Spinal cord (tissue), 10 donors: ENCODE results near the gene SLC1A3. TPM values are rescaled to one million over a fixed set of nuclear protein-coding genes. Genes with fewer than 3 reads are reported as not detected.
A peak's percentile ranks its signal among the peaks of the same experiment; 100 is the strongest.

Source experiments
- DNase-seq, 6 donors: peaks; one replicate each; pipeline versions ENCODE4 v3.0.0 to v3.0.0-alpha.2; 2013 to 2015; ENCODE audit warnings: low spot score in 6 of 6, low read depth in 4 of 6
- H3K27ac ChIP-seq: one replicate; pipeline ENCODE4 v1.5.1; 2013; ENCODE audit warnings: low read depth, low read length, control low read depth
- H3K27me3 ChIP-seq: one replicate; pipeline ENCODE4 v1.6.1; 2013; ENCODE audit warnings: low read length; ENCODE audit not compliant: control insufficient read depth, insufficient read depth
- H3K36me3 ChIP-seq: one replicate; pipeline ENCODE4 v1.6.1; 2013; ENCODE audit warnings: low read length; ENCODE audit not compliant: control insufficient read depth, insufficient read depth
- H3K4me1 ChIP-seq: one replicate; pipeline ENCODE4 v1.6.1; 2013; ENCODE audit warnings: low read length; ENCODE audit not compliant: control insufficient read depth, insufficient read depth
- H3K4me3 ChIP-seq: one replicate; pipeline ENCODE4 v1.5.1; 2013; ENCODE audit warnings: low read depth, low read length, control low read depth
- H3K9me3 ChIP-seq: one replicate; pipeline ENCODE4 v1.6.1; 2013; ENCODE audit warnings: low read length; ENCODE audit not compliant: control insufficient read depth, insufficient read depth
- WGBS: methylation state at CpG from one replicate; pipeline ENCODE4 v1.1.5; 2013; ENCODE audit warnings: missing lambda C conversion rate; ENCODE audit not compliant: insufficient coverage; 5-methylcytosine and 5-hydroxymethylcytosine counted together
- polyA plus RNA-seq, 2 donors: library from polyadenylated mRNA; unstranded; fragments of 120-200 nt; gene quantifications; one replicate each; pipeline ENCODE4 v1.2.1, GENCODE V29; 2013; ENCODE audit not compliant: insufficient read length in 2 of 2
- total RNA-seq, 2 donors: library from RNA; depleted of rRNA in 1 of 2; stranded (reverse); fragments of 120-200 nt in 1 of 2; fragments of >200 nt in 1 of 2; gene quantifications; one replicate each; pipeline versions ENCODE4 v1.2.3 to v1.2.4, GENCODE V29; 2013 to 2014
- donor health status: healthy.

The SLC1A3 gene
- total and polyA plus RNA-seq, 4 donors = 456 to 738 (median 465) TPM

DNA sequence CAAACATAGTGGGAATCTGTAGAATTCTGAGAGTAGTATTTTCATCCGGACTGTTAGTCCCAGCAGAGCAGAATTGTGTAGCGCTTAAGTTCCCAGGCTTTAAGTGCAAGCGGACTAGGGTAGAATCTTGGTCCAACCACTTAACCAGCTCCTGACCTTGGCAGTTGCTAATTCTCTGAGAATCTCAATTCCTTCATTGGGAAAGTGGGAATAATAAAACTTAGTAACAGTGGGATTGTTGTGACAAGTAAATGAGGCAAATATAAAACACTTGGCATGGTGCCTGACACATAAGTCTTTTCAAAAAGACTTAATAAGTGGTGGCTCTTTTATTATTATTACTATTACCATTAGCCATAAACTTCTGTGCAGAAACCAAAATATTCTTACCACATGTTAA is 8.4 kb upstream of the SLC1A3 start:
- peak in 1 of 6 donors; percentile 47 for DNase-seq
- H3K4me3 ChIP-seq = no peak overlapping the region
- peaks cover 13% of the 10 kb centered on the region for H3K4me1 ChIP-seq
- no peaks in the 10 kb centered on the region for H3K27me3 ChIP-seq
- H3K9me3 ChIP-seq = no peaks in the 10 kb centered on the region
- no peaks in the 10 kb centered on the region for H3K36me3 ChIP-seq
- WGBS = no CpG with 5 or more reads among the region's 3 CpGs
- H3K27ac ChIP-seq = peak overlapping the region; percentile 48

DNA sequence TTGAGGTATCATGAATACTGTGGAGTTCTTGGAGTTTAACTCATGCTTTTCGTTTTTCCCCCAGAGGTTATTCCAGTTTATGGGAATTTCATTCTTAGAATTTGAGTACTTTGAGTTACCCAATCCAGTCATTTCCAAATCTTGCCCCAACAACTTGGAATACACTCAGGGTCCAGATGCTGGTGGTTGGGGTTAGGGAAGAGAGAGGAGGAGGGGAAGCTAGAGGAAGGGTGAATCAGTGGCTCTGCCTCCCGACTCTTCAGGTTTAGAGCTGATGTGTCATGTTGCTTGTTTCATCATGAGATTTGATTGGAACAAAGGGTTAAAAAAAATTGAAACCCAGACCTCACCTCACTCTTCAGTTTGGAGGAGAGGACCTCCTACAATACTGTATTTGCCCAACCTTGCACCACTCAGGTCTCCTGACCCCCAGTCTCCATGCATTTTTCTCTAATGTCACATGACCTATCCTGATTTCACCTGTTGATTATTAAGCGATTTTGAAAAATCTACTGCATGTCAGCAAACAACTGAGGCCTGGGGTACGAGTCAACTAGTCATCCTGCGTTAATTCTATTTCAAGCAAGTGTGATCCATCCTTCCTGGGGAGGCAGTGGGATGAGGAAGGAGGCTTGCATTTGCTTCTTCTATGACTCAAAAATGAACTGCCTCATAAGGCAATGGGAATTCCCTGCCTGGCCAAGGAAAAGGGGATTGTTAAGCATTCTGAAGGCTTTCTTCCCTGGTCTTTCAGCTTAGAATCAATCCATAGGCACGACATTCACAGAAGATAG is 6.2 kb upstream of the SLC1A3 start:
- Histone ChIP-seq H3K4me1 (peaks cover 14% of the 10 kb centered on the region), H3K4me3 (no peak overlapping the region), H3K36me3 (no peaks in the 10 kb centered on the region), H3K27me3 (no peaks in the 10 kb centered on the region), H3K27ac (peak overlapping the region; percentile 57), H3K9me3 (no peaks in the 10 kb centered on the region)
- DNase-seq = no peak
- 67% methylated on average over 2 of the region's 6 CpGs for WGBS

DNA sequence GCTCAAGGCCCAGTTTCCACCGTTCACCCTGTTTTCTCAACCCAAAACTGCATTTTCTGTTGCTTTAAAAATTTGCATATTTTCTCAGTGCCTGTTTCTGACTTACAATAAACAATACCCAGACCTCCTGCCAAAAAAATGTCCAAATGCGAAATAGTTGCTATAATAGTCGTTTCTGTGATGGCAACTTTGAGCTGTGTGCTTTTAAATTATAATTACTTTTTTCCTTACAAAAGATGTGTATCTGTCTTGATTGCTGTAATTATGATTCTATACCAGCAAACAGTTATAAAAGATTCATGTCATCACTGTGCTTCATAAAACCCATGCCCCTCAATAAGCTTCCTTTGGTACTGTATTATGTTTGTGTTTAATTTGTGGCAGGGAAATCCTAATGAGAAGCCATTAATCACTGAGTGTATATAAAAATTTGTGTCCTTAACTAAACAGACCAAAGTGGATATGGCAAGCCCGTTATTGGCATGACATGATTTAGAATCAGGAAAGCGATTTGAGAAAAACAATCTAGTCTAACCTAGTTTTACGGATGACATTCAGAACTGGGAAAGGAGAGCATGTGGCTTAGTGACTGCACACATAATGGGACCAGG is 5.4 kb upstream of the SLC1A3 start:
- WGBS = 37% methylated on average over 3 of the region's 6 CpGs
- no peak overlapping the region for H3K4me3 ChIP-seq
- no peaks in the 10 kb centered on the region for H3K27me3 ChIP-seq
- no peaks in the 10 kb centered on the region for H3K36me3 ChIP-seq
- DNase-seq = peak in 2 of 6 donors; percentile 70 to 77
- peak overlapping the region; percentile 57 for H3K27ac ChIP-seq
- no peaks in the 10 kb centered on the region for H3K9me3 ChIP-seq
- H3K4me1 ChIP-seq = peaks cover 14% of the 10 kb centered on the region

DNA sequence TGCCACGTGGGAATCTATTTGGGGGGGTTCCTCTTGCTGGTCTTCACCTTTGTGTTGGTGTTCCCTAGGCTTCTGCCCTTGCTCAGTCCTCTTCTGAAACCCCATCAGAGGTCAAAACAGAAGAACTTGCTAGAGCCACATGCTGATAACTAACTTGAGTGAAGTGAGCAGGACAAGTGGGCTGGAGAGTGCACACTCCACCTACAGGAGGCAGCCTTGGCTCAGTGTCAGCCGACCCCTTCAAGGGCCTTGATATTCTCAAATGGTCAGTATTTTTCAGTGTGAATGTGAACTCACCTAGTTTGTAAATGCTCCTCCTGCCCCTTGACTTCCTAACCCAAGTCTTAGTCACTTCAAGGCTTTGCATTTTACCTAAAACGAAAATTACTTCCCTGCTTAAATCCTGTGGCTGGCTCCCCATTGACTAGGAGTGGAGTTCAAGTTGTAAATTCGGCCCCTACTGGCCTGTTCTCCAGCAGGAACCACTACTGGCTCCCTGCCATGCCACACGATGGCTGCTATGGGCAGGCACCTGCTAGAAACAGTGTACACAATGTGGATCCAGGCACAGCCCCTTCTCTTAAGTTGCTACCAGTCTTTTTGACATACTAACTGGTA is 3.6 kb upstream of the SLC1A3 start:
- Histone ChIP-seq H3K27ac (peak overlapping the region; percentile 42), H3K9me3 (no peaks in the 10 kb centered on the region), H3K4me3 (no peak overlapping the region), H3K36me3 (no peaks in the 10 kb centered on the region), H3K27me3 (no peaks in the 10 kb centered on the region), H3K4me1 (peaks cover 7% of the 10 kb centered on the region)
- 57% methylated on average over 4 of the region's 5 CpGs for WGBS
- peak in 1 of 6 donors; percentile 41 for DNase-seq

DNA sequence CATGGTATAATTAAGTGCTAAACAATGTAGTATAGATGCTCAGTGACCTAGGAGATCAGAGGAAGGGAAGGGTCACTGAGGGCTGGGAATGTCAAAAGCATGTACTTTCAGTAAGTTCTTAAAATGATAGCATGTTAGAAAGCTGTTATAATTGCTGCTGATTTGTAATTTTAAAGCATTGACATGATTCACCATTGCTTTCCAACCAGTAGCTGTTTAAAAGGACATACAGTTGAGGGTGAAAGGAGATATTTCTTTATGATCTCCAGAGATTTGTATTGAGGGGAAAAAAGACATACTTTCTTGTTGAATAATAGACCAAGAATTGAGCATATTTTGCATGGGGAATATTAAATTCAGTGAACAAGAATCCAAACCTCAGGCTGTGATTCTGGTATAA is 1.2 kb upstream of the SLC1A3 start:
- H3K27ac ChIP-seq = peak overlapping the region; percentile 95
- peak overlapping the region; percentile 90 for H3K4me3 ChIP-seq

DNA sequence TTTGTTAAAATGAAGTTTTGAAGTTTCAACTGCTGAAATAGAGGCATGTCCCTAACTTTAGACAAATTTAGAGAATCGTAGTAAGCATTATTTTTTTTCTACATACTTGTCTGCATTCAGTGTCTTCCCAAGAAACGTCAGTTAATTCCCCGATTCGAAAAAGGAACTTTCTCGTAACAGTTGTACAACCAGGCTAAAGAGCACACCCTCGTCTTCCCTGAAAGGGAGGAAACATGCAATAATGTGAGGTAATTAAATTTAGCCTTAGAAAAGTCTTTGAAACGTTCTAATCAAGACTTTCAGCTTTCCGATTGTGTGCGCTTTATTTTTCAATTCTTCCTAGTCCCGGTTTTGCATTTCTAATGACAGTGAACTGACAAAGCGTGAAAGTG is 374 bp upstream of the SLC1A3 start:
- peak overlapping the region; percentile 90 for H3K4me3 ChIP-seq
- H3K27me3 ChIP-seq = no peaks in the 10 kb centered on the region
- H3K27ac ChIP-seq = peak overlapping the region; percentile 95
- no peak for DNase-seq
- H3K36me3 ChIP-seq = no peaks in the 10 kb centered on the region
- no peaks in the 10 kb centered on the region for H3K9me3 ChIP-seq
- peaks cover 7% of the 10 kb centered on the region for H3K4me1 ChIP-seq
- WGBS = 0% methylated on average over 5 of the region's 11 CpGs

More for the DNA sequence above, 1.2 kb upstream of the SLC1A3 start:
- Histone ChIP-seq H3K4me1 (peaks cover 7% of the 10 kb centered on the region), H3K27me3 (no peaks in the 10 kb centered on the region), H3K36me3 (no peaks in the 10 kb centered on the region), H3K9me3 (no peaks in the 10 kb centered on the region)
- DNase-seq = peak in 1 of 6 donors; percentile 1

DNA sequence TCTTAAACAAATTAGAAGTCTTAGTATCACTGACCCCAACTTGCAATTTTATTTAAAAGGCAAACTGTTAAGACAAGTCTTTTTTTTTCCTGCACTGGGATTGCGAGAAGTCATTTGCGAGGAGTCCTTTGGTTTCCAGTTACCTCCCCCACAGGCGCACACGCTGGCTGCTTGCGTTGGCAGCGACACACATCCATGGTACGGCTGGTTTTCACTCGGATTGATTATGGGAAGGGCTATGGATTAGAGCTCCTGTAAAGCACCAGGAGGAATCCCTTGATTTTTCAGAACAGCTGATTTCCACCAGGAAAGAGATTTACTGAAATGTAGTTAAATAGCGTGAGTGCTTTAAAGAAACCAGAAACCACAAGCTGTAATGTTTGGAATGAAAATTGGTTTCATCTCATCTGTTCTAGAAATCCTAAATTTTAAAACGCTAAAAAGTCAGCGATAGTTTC is 737 bp downstream of the SLC1A3 start:
- no peaks in the 10 kb centered on the region for H3K9me3 ChIP-seq
- H3K36me3 ChIP-seq = no peaks in the 10 kb centered on the region
- peak overlapping the region; percentile 90 for H3K4me3 ChIP-seq
- peaks cover 7% of the 10 kb centered on the region for H3K4me1 ChIP-seq
- WGBS = 0% methylated on average over 6 of the region's 11 CpGs
- DNase-seq = peak in 2 of 6 donors; percentile 88 to 89
- peak overlapping the region; percentile 95 for H3K27ac ChIP-seq
- no peaks in the 10 kb centered on the region for H3K27me3 ChIP-seq

DNA sequence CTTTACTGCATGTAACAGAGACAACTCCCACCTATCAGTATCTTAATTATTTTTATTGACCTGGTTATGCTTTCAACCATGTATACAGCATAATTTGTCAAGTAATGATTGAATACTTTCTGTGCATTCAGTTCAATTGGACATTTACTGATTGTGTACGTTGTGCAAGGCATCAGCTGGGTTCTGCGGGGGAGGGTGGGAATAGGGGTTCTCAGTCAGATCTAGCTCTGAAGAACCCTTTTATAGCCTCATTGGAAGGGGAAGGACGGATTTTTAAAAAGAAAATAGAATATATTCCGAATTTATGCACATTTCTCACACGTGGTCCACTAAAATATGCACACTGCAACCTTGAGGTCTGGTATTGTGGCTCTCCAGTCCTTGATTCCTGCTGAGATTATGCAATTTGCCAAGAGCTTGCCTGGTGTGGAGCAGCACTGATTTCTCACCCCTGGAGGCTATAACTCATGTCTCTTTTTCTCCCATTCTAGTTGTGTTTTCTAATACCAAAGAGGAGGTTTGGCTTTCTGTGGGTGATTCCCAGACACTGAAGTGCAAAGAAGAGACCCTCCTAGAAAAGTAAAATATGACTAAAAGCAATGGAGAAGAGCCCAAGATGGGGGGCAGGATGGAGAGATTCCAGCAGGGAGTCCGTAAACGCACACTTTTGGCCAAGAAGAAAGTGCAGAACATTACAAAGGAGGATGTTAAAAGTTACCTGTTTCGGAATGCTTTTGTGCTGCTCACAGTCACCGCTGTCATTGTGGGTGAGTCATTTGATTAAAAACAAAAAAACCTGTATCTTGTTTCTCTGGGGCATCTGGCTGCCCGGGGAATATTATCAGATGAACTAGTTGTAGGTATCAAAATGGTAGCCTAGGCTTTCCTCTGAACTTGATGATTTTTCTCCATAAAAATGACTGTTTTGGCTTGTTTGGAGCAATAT is 1.7 kb downstream of the SLC1A3 start:
- Histone ChIP-seq H3K4me3 (peak overlapping the region; percentile 90), H3K4me1 (peaks cover 6% of the 10 kb centered on the region), H3K9me3 (no peaks in the 10 kb centered on the region), H3K36me3 (peaks cover 2% of the 10 kb centered on the region), H3K27ac (peak overlapping the region; percentile 95), H3K27me3 (no peaks in the 10 kb centered on the region)
- 23% methylated on average over 4 of the region's 10 CpGs for WGBS
- DNase-seq = peak in 2 of 6 donors; percentile 71 to 78

DNA sequence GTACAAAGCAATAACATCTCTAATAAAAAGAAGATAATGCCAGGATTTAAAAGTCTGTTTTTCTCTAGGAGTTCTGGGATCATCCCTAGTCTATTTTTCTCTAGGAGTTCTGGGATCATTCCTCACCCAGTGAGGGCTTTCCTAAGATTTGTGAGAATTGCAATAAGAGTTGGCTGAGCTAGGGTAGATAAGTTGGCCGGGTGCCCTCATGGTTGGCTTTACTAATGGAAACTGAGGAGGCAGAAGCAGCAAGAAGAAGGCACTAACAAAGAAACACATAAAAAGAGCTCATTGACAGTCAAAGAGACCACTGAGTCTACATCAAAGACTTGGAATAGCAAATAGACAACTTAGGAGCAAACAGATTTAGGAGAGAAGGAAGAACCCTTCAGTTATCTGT is 4.2 kb downstream of the SLC1A3 start:
- Histone ChIP-seq H3K36me3 (peaks cover 2% of the 10 kb centered on the region), H3K9me3 (no peaks in the 10 kb centered on the region), H3K4me3 (peak overlapping the region; percentile 90), H3K27ac (peak overlapping the region; percentile 95), H3K4me1 (peaks cover 11% of the 10 kb centered on the region), H3K27me3 (no peaks in the 10 kb centered on the region)
- no CpG with 5 or more reads among the region's 1 CpG for WGBS
- peak in 2 of 6 donors; percentile 83 for DNase-seq
